ENCODE data around the gene ASB9.

The ASB9 gene

DNA sequence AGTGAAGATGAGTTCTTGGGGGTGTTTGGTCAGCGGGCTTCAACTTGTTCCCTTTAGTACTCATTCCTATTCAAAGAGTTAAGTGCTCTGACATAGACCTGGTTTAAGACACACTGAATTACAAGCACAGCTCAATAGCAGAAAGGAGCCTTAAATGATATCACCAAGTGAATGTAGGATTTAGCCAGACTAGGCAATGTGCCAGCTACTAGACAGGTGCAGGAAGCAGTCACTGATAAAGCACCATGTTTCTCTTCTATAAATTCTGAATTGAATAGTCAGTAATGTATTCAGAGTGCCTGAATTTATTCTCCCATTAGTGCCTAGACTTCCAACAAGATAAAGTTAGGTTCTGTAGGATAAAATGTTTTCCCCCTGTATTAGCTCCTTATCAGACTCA, 63.6 kb downstream of the ASB9 start:
- TF ChIP-seq FOXP2 (optimal IDR thresholded peaks at IDR 0.05; ENCODE audit: borderline replicate concordance, extremely low read depth, extremely low read length, insufficient read depth) (no peak), TAF1 (IDR thresholded peaks at IDR 0.05; ENCODE audit: borderline replicate concordance, insufficient read depth, low read length) (no peak), SIN3A (IDR thresholded peaks at IDR 0.05; ENCODE audit: borderline replicate concordance, insufficient read depth, low read length) (no peak), POLR2AphosphoS5 (IDR thresholded peaks at IDR 0.05; ENCODE audit: low read depth, low read length) (no peak)
- TF ChIP-seq, protein P1, sequence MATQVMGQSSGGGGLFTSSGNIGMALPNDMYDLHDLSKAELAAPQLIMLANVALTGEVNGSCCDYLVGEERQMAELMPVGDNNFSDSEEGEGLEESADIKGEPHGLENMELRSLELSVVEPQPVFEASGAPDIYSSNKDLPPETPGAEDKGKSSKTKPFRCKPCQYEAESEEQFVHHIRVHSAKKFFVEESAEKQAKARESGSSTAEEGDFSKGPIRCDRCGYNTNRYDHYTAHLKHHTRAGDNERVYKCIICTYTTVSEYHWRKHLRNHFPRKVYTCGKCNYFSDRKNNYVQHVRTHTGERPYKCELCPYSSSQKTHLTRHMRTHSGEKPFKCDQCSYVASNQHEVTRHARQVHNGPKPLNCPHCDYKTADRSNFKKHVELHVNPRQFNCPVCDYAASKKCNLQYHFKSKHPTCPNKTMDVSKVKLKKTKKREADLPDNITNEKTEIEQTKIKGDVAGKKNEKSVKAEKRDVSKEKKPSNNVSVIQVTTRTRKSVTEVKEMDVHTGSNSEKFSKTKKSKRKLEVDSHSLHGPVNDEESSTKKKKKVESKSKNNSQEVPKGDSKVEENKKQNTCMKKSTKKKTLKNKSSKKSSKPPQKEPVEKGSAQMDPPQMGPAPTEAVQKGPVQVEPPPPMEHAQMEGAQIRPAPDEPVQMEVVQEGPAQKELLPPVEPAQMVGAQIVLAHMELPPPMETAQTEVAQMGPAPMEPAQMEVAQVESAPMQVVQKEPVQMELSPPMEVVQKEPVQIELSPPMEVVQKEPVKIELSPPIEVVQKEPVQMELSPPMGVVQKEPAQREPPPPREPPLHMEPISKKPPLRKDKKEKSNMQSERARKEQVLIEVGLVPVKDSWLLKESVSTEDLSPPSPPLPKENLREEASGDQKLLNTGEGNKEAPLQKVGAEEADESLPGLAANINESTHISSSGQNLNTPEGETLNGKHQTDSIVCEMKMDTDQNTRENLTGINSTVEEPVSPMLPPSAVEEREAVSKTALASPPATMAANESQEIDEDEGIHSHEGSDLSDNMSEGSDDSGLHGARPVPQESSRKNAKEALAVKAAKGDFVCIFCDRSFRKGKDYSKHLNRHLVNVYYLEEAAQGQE (IDR thresholded peaks at IDR 0.05; ENCODE audit: insufficient read depth in 1 of 2, low read depth in 2 of 2, low read length in 2 of 2) = no peak

DNA sequence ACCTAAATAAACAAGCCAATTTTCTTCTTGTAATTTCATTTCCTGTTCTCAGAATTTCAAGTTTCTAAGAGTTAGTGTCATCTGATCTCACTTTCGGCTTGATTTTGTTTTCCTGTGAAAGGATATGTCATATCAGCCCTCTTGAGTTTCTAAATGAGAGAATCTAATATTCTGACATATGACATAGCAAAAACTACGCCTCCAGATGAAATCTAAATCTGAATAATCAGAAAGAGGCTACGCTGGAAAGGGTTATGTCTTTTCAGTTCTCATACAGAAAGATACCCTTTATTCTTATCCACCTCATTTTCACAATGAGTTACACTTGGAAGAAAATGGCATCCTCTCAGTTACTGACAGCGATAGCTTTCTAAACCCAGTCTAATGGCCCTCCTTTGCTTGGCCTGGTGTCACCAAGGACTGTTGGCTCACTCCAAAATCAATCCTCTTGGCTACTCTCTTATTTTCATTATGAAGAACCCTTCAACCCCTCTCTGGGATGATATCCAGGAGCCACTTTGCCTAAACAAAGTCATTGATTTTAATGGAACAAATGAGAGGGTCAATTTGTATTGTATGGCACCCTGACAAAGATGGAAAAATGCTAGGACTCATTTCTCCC, 65.6 kb downstream of the ASB9 start:
- no peak for TF ChIP-seq TAF1 (IDR thresholded peaks at IDR 0.05; ENCODE audit: borderline replicate concordance, insufficient read depth, low read length)
- no peak for TF ChIP-seq SIN3A (IDR thresholded peaks at IDR 0.05; ENCODE audit: borderline replicate concordance, insufficient read depth, low read length)
- no peak for TF ChIP-seq FOXP2 (optimal IDR thresholded peaks at IDR 0.05; ENCODE audit: borderline replicate concordance, extremely low read depth, extremely low read length, insufficient read depth)
- TF ChIP-seq, protein P1 (IDR thresholded peaks at IDR 0.05; ENCODE audit: insufficient read depth in 1 of 2, low read depth in 2 of 2, low read length in 2 of 2) = no peak
- TF ChIP-seq POLR2AphosphoS5 (IDR thresholded peaks at IDR 0.05; ENCODE audit: low read depth, low read length) = no peak

- TF ChIP-seq, protein P1 (IDR thresholded peaks at IDR 0.05; ENCODE audit: insufficient read depth in 1 of 2, low read depth in 2 of 2, low read length in 2 of 2) = no peak
- TF ChIP-seq FOXP2 (optimal IDR thresholded peaks at IDR 0.05; ENCODE audit: borderline replicate concordance, extremely low read depth, extremely low read length, insufficient read depth) (no peak), POLR2AphosphoS5 (IDR thresholded peaks at IDR 0.05; ENCODE audit: low read depth, low read length) (no peak), TAF1 (IDR thresholded peaks at IDR 0.05; ENCODE audit: borderline replicate concordance, insufficient read depth, low read length) (no peak), SIN3A (IDR thresholded peaks at IDR 0.05; ENCODE audit: borderline replicate concordance, insufficient read depth, low read length) (no peak)
These were observed 66.2 kb downstream of the ASB9 start for GRCh38 chrX:15203694-15204093.

DNA sequence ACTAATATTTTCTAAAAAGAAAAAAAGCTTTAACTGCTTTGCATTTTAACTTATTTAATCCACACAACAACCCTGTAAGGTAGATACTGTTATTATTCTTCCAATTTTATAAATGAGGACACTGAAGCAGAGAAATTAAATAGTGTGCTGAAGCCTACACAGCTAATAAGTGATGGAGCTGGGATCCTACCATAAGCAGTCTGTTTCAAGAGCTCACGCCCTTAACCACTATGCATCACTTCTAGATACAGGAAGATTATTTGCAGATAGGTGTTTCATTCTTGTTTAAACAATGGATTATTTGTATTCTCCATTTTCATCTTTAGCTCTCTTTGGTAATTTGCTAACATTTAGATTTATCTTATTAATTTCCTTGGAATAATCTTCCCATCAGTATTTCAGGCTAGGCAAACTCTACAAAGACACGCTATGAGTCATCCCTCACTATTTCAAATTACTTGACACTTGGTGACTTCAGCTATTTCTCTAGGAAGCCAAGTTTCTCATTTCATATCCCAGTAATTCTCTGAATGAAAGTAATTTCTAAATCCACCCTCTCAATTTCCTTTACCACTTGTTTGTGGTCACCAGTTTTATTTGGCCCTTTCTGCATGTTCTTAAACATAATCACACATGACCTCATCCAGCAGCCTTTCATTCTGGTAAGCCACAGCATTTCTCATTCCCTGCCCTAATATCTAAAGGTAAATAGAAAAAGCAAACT, 67.3 kb downstream of the ASB9 start:
- no peak for TF ChIP-seq SIN3A (IDR thresholded peaks at IDR 0.05; ENCODE audit: borderline replicate concordance, insufficient read depth, low read length)
- TF ChIP-seq FOXP2 (optimal IDR thresholded peaks at IDR 0.05; ENCODE audit: borderline replicate concordance, extremely low read depth, extremely low read length, insufficient read depth) = no peak
- no peak for TF ChIP-seq POLR2AphosphoS5 (IDR thresholded peaks at IDR 0.05; ENCODE audit: low read depth, low read length)
- TF ChIP-seq, protein P1 (IDR thresholded peaks at IDR 0.05; ENCODE audit: insufficient read depth in 1 of 2, low read depth in 2 of 2, low read length in 2 of 2) = no peak
- no peak for TF ChIP-seq TAF1 (IDR thresholded peaks at IDR 0.05; ENCODE audit: borderline replicate concordance, insufficient read depth, low read length)
